GM19193 (cell line): ENCODE results near the gene INPPL1.

Experiments
- POLR2A ChIP-seq: IDR thresholded peaks from 4 replicates; pipeline ENCODE4 v1.6.1; 2011; ENCODE audit not compliant: insufficient read depth, insufficient read length; ENCODE audit errors: extremely low read depth

The INPPL1 gene

GRCh38 chr11:72204886-72205285, 19.7 kb upstream of the INPPL1 start:
- no peak for TF ChIP-seq POLR2A

DNA sequence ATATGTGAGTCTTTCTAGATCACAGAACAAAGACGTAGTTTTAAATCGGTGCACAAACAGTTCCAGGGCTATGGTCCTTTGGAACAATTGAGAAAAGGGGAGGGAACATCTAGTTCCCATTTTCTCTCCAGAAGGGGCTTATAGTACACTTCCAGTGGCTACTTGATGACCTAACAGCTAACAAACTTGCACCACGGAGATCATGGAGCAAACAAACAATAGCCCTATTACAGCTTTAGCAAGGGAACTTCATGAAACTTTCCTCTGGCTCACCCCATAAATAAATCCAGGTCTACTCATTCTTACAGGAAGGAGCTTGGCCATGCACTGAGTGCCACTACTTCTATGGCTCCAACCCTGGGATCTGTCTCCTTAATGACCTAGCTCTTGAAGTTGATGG, 16.3 kb upstream of the INPPL1 start:
- no peak for TF ChIP-seq POLR2A

GRCh38 chr11:72209101-72209500, 15.5 kb upstream of the INPPL1 start:
- TF ChIP-seq POLR2A = no peak

GRCh38 chr11:72216638-72217037, 7.9 kb upstream of the INPPL1 start, which contains the start of gene FOLR2:
Gene FOLR2, plus strand, starts transcription at chr11:72216794. Its CDS starts 1,791 bp downstream, at chr11:72218585.
- TF ChIP-seq POLR2A = no peak

DNA sequence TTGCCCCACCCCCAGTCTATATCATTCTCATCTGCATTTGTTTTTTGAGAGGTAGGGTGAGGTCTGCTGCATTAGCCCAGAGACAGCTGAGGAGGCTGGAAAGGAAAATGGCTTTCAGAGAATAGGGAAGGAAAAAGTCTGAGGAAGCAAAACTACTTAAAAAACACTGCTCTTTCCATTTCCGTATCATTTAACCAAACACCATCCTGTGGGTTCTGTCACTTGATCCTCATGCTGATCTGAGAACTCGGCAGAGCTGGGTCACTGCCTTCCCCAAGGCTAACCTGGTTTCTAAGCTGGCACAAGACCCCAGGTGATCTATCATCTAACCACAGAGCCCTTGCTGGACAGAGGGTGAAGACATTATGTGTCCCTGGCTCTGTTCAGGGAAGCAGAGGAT, 6.7 kb upstream of the INPPL1 start:
- TF ChIP-seq POLR2A = no peak

- TF ChIP-seq POLR2A = no peak
These were observed 6.3 kb upstream of the INPPL1 start for GRCh38 chr11:72218251-72218745.

DNA sequence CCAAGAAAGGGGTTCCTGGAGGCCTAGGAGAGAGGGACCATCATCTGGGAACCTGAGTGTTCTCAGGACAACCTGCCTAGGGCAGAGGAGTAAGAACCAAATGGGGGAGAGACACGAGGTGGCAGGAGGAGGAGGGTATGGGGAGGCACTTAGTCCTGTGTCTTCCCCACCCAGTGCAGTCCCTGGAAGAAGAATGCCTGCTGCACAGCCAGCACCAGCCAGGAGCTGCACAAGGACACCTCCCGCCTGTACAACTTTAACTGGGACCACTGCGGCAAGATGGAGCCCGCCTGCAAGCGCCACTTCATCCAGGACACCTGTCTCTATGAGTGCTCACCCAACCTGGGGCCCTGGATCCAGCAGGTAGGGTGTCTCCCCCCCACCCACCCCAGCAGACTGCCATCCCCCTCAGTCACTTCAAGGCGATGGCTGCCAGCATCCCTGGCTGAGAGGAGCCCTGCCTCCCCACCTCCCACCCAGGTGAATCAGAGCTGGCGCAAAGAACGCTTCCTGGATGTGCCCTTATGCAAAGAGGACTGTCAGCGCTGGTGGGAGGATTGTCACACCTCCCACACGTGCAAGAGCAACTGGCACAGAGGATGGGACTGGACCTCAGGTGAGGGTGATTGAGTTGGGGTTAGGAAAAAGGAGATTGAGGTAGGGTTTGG, 3.7 kb upstream of the INPPL1 start:
- no peak for TF ChIP-seq POLR2A

DNA sequence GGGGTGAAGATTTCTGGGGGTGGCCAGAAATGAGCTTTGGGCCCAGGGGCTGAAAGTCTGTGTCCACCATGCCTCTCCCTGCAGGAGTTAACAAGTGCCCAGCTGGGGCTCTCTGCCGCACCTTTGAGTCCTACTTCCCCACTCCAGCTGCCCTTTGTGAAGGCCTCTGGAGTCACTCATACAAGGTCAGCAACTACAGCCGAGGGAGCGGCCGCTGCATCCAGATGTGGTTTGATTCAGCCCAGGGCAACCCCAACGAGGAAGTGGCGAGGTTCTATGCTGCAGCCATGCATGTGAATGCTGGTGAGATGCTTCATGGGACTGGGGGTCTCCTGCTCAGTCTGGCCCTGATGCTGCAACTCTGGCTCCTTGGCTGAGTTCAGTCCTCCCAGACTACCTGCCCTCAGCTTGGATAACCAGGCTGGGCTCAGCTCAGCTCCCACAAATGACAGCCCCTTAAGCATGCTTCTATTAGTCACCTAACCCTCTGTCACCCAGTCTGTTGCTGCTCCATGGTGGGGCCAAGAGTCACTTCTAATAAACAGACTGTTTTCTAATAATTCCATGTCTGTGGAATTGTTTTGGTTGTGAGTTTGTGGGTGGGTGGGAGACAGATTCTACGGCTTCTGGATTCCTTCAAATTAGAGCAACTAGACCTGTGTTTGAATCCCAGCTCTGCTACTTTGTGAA, 3.0 kb upstream of the INPPL1 start:
- no peak for TF ChIP-seq POLR2A

DNA sequence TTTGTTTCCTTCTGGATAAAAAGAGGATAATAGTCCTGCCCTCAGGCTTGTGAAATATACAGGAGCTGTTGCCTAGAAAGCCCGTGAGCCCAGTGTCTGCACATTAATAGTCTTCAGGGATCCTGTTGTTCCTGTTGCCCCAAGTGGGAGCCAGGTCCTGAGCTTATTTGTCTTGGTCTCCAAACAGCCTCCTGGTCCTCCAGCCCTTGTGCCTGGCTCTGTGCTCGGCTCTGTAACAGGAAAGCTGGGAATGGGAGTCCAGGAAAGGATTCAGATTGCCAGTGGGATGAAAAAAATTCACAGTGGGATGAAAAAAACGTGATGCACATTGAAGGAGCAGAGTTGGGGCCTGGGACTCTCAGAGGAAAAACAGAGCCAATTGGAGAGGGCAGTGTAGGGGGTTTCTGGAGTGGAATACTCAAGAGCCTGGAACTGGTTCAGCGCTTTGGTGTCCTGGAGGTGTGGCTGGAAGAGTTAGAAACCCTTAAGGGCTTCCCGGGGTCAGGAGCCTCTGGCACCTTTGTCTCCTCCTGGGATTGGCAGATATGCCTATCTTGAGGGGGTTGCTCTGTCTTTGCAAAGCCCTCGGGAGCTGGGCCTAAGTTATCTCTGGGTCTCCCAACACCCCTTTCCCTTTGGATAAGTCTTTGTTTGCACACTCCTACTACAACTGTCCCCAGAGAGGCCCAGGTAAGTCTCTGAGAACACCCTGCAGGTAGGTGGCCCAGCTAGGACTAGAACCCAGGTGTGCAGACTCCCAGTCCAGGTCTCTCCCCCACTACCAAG, 2.3 kb upstream of the INPPL1 start:
- TF ChIP-seq POLR2A = no peak

DNA sequence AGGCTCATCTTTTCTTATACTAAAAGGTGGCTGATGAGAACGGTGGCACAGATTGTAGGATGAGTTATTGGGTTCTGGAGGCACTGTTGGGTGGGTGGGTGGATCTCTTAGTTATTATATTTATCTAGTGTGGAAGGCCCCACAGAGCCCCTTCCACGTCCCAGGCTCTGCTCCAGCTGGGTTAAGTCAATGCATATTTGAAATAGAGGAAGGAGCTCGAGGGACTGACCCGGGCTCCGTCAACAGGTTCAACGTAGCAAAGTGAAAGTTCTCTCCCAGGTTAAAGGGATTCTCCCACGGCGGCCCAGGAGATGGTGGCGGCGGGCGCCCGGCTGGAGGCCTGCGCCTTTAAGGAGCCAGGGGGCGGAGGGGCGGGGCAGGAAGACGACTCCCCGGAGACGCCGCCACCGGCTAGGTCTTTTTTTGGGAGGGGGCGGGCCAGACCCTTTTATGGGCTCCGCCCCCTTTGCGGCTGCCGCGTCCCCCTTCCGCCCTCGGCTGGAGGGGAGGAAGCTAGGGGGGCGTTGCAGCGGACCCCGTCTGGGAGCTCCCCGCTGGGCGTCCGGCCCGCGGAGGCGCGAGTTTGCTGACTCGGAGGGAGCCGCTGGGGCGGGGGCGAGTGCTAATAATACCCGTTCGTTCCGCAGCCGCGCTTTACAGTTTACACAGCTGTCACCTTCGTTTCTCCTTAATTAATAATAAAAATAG, 1.5 kb upstream of the INPPL1 start:
- peak; percentile 19 for TF ChIP-seq POLR2A

GRCh38 chr11:72223615-72224563, 678 bp upstream of the INPPL1 start:
- peak; percentile 51 for TF ChIP-seq POLR2A

DNA sequence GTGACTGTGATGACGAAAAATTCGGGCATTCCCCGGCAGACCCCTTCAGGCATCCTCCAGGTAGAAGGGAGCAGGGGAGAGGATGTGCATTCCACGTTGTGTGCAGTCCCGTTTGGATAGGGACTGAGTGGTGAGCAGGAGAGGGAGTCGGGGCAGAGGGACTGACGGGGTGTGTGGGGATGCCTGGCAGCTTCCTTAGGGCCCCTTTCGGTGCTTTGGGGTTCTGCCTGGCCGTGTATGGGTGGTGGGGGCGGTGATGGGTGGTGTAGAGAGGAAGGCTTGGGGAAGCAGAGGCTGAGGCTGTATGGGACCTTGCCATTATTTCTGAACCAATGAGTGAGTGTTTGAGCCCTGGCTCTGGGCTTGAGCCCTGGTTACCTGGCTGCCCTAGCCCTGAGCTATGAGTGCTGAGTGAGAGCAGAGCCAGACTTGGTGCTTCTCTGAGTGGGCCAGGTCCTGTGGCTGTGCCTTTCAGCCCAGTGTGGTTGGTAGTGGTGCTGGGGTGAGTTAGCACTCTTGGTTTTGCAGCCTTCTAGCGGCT, 914 bp downstream of the INPPL1 start:
- no peak for TF ChIP-seq POLR2A

DNA sequence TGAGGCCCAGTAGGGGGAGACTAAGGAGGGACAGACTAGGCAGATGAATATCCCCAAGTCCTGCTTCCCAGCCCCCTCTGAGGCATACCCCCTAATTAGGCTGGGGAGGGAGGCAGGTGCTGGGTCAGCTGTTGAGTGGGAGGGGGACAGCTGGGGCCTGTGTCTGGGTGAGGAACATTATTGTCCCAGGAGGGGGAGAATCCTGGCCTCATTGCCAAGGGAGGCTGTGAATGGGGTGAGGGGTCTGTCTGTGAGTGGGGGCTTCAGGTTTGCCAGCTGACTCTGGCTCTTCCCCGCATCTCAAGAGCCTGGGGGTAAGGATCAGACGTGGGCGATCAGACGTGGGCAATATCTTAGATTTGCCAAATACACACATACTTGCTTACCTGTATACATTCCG, 2.1 kb downstream of the INPPL1 start:
- no peak for TF ChIP-seq POLR2A
